PC-9 (cell line): ENCODE measurements around the gene TPK1. TPM values are rescaled to one million over a fixed set of nuclear protein-coding genes. Genes with fewer than 3 reads are reported as not detected.

ENCODE experiments used
- BruUV-seq: library from RNA; stranded (reverse); fragments of 400-500 nt; replicated peaks from 2 replicates; lab custom pipeline; 2021; lab: Mats Ljungman, UMichigan
- CTCF ChIA-PET: fragments of 300-600 bp; sonication (Branson Sonifier 250); formaldehyde crosslinking; loops from one replicate; lab custom pipeline; 2022; ENCODE audit warnings: antibody characterized with exemption; lab: Charles Lee
- POLR2A ChIA-PET: fragments of 300-600 bp; sonication (Branson Sonifier 250); formaldehyde crosslinking; loops from one replicate; lab custom pipeline; 2022; ENCODE audit warnings: antibody characterized with exemption; ENCODE audit not compliant: unreplicated experiment; lab: Charles Lee
- DNase-seq, 2 experiments: peaks; one replicate each; pipeline versions ENCODE4 v3.0.0 to v3.0.0-alpha.2; 2015 to 2022; ENCODE audit warnings: mixed read lengths in 1 of 2
- H2AFZ ChIP-seq: fragments of 200-600 bp; sonication (generic); 2 replicates; pipeline ENCODE4 v1.8.1; 2017; ENCODE audit warnings: antibody characterized with exemption
- H3F3A ChIP-seq: fragments of 200-600 bp; sonication (generic); 2 replicates; pipeline ENCODE4 v1.8.1; 2017; ENCODE audit warnings: antibody characterized with exemption, mild to moderate bottlenecking, low read depth; ENCODE audit not compliant: insufficient read depth
- H3K27ac ChIP-seq: fragments of 200-600 bp; sonication (generic); 2 replicates; pipeline ENCODE4 v1.6.1; 2016; ENCODE audit warnings: mixed run types
- H3K27me3 ChIP-seq: fragments of 200-600 bp; sonication (generic); 2 replicates; pipeline ENCODE4 v1.6.1; 2016; ENCODE audit warnings: low read depth, mixed run types; ENCODE audit not compliant: insufficient read depth
- H3K36me3 ChIP-seq: fragments of 200-600 bp; sonication (generic); 2 replicates; pipeline ENCODE4 v1.6.1; 2016; ENCODE audit warnings: low read depth, mixed run types
- H3K4me1 ChIP-seq: fragments of 200-600 bp; sonication (generic); replicated peaks from 2 replicates; pipeline ENCODE4 v1.6.1; 2016; ENCODE audit warnings: mixed run types; ENCODE audit not compliant: insufficient read depth
- H3K4me2 ChIP-seq: fragments of 200-600 bp; sonication (generic); 2 replicates; pipeline ENCODE4 v1.6.1; 2017; ENCODE audit warnings: mixed run types
- H3K4me3 ChIP-seq: fragments of 200-600 bp; sonication (generic); 2 replicates; pipeline ENCODE4 v1.6.1; 2016; ENCODE audit warnings: mixed run types
- H3K79me2 ChIP-seq: fragments of 200-600 bp; sonication (generic); 2 replicates; pipeline ENCODE4 v1.6.1; 2017; ENCODE audit warnings: low read depth, mixed run types
- H3K9me2 ChIP-seq: fragments of 200-600 bp; sonication (generic); 2 replicates; pipeline ENCODE4 v1.8.1; 2017; ENCODE audit warnings: mild to moderate bottlenecking; ENCODE audit not compliant: insufficient read depth
- H3K9me3 ChIP-seq: fragments of 200-600 bp; sonication (generic); 2 replicates; pipeline ENCODE4 v1.8.1; 2016; ENCODE audit warnings: low read depth; ENCODE audit not compliant: insufficient read depth
- H4K20me1 ChIP-seq: fragments of 200-600 bp; sonication (generic); 2 replicates; pipeline ENCODE4 v1.8.1; 2017; ENCODE audit not compliant: insufficient read depth
- CTCF ChIP-seq: fragments of 200-600 bp; sonication (generic); conservative IDR thresholded peaks from 2 replicates; pipeline ENCODE4 v1.6.1; 2017; ENCODE audit warnings: mixed run types, antibody characterized with exemption, mild to moderate bottlenecking, moderate library complexity
- EZH2 ChIP-seq: fragments of 200-600 bp; sonication (generic); IDR thresholded peaks from 2 replicates; pipeline ENCODE4 v1.8.0; 2017; ENCODE audit warnings: antibody characterized with exemption, low read depth
- intact Hi-C: fragments of 100-400 bp; cut with micrococcal nuclease; formaldehyde crosslinking; loops from one replicate; pipeline ENCODE4 v1.10.0; 2022; ENCODE audit not compliant: unreplicated experiment
- total RNA-seq: library from RNA; stranded (reverse); gene quantifications from 2 replicates; pipeline ENCODE4 v1.2.3, GENCODE V29; 2021

TPK1 gene
- total RNA-seq, 1 experiment from 2014 or later, result 0.90 TPM

GRCh38 chr7:144459635-144460034, 376.2 kb downstream of the TPK1 start:
- intact Hi-C loops, result no loop called here
- TF ChIP-seq EZH2 (no peak), CTCF (no peak)
- H3F3A ChIP-seq, result no peaks in the 10 kb centered on the region

GRCh38 chr7:144455040-144455404, 380.8 kb downstream of the TPK1 start:
- intact Hi-C loops, result no loop called here
- H3K27ac ChIP-seq, result no peak overlapping the region
- no peaks in the 10 kb centered on the region for H3K9me2 ChIP-seq
- BruUV-seq, result no TSS peak
- no peaks in the 10 kb centered on the region for H3K36me3 ChIP-seq
- DNase-seq, result no peak
- H3K4me3 ChIP-seq, result no peak overlapping the region
- H3K9me3 ChIP-seq, result peaks cover 3% of the 10 kb centered on the region; the same call in 1 of the 2 replicates
- no peak overlapping the region for H2AFZ ChIP-seq
- TF ChIP-seq EZH2 (no peak), CTCF (no peak)
- no peaks in the 10 kb centered on the region for H3F3A ChIP-seq
- H3K79me2 ChIP-seq, result no peaks in the 10 kb centered on the region
- no peaks in the 10 kb centered on the region for H4K20me1 ChIP-seq
- H3K27me3 ChIP-seq, result no peaks in the 10 kb centered on the region
- CTCF ChIA-PET, result no interaction called here
- no peaks in the 10 kb centered on the region for H3K4me1 ChIP-seq
- H3K4me2 ChIP-seq, result no peak overlapping the region
- POLR2A ChIA-PET, result interaction anchor here (0.7 kb wide), 1 partner anchor 78 kb away, joined by 3 read pairs; no protein-coding TSS in a partner anchor

More at GRCh38 chr7:144459635-144460034, 376.2 kb downstream of the TPK1 start:
- ChIA-PET POLR2A (no interaction called here), CTCF (no interaction called here)
- Histone ChIP-seq H3K79me2 (no peaks in the 10 kb centered on the region), H3K4me1 (no peaks in the 10 kb centered on the region), H4K20me1 (no peaks in the 10 kb centered on the region), H3K9me3 (peaks cover 5% of the 10 kb centered on the region; the same call in 1 of the 2 replicates), H3K36me3 (no peaks in the 10 kb centered on the region), H3K27ac (no peak overlapping the region), H3K27me3 (no peaks in the 10 kb centered on the region), H2AFZ (no peak overlapping the region), H3K4me3 (no peak overlapping the region), H3K9me2 (no peaks in the 10 kb centered on the region), H3K4me2 (no peak overlapping the region)
- DNase-seq, result no peak
- no TSS peak for BruUV-seq

GRCh38 chr7:144454256-144455039, 381.4 kb downstream of the TPK1 start:
- intact Hi-C loops, result no loop called here
- H3K4me1 ChIP-seq, result no peaks in the 10 kb centered on the region
- H3K9me2 ChIP-seq, result no peaks in the 10 kb centered on the region
- BruUV-seq, result no TSS peak
- no peak overlapping the region for H2AFZ ChIP-seq
- peaks cover 3% of the 10 kb centered on the region; the same call in 1 of the 2 replicates for H3K9me3 ChIP-seq
- no peak for DNase-seq
- ChIA-PET POLR2A (interaction anchor here (0.7 kb wide), 1 partner anchor 78 kb away, joined by 3 read pairs; no protein-coding TSS in a partner anchor), CTCF (no interaction called here)
- H3F3A ChIP-seq, result no peaks in the 10 kb centered on the region
- H4K20me1 ChIP-seq, result no peaks in the 10 kb centered on the region
- TF ChIP-seq EZH2 (no peak), CTCF (peak; percentile 58; the same call in 1 of the 2 replicates)
- H3K36me3 ChIP-seq, result no peaks in the 10 kb centered on the region
- H3K79me2 ChIP-seq, result no peaks in the 10 kb centered on the region
- H3K4me3 ChIP-seq, result no peak overlapping the region
- no peak overlapping the region for H3K4me2 ChIP-seq
- no peak overlapping the region for H3K27ac ChIP-seq
- H3K27me3 ChIP-seq, result no peaks in the 10 kb centered on the region
